HG02759 (cell line): Measurements from ENCODE around the gene ADD2.

Experiments used
- ATAC-seq: cut with Tn5 transposase; IDR thresholded peaks from one replicate; pipeline ENCODE4 v1.9.1; 2021; ENCODE audit warnings: mild to moderate bottlenecking, moderate library complexity; ENCODE audit not compliant: unreplicated experiment

Gene ADD2

GRCh38 chr2:70724366-70724765 lies 43.6 kb downstream of the ADD2 start:
- no peak for ATAC-seq

- no peak for ATAC-seq
Observed at GRCh38 chr2:70723286-70723885, 44.6 kb downstream of the ADD2 start.

- no peak for ATAC-seq
Observed at GRCh38 chr2:70720124-70720523, 47.9 kb downstream of the ADD2 start.

- no peak for ATAC-seq
Observed at GRCh38 chr2:70719231-70719630, 48.8 kb downstream of the ADD2 start.

- no peak for ATAC-seq
Observed at GRCh38 chr2:70718736-70719135, 49.3 kb downstream of the ADD2 start.

- no peak for ATAC-seq
Observed at GRCh38 chr2:70718241-70718640, 49.8 kb downstream of the ADD2 start.

GRCh38 chr2:70717431-70718038 lies 50.5 kb downstream of the ADD2 start:
- ATAC-seq, result no peak

GRCh38 chr2:70716951-70717350 lies 51.0 kb downstream of the ADD2 start:
- ATAC-seq, result no peak

GRCh38 chr2:70716131-70716743 lies 51.8 kb downstream of the ADD2 start:
- no peak for ATAC-seq

- ATAC-seq, result no peak
Observed at GRCh38 chr2:70715071-70715985, 52.7 kb downstream of the ADD2 start.

- ATAC-seq, result no peak
Observed at GRCh38 chr2:70714141-70714905, 53.7 kb downstream of the ADD2 start.

GRCh38 chr2:70712916-70713315 lies 55.1 kb downstream of the ADD2 start:
- ATAC-seq, result no peak

GRCh38 chr2:70711191-70711590 lies 56.8 kb downstream of the ADD2 start:
- ATAC-seq, result no peak

- no peak for ATAC-seq
Observed at GRCh38 chr2:70710038-70710690, 57.8 kb downstream of the ADD2 start.

- no peak for ATAC-seq
Observed at GRCh38 chr2:70709275-70710037, 58.5 kb downstream of the ADD2 start.

GRCh38 chr2:70708376-70709199 lies 59.4 kb downstream of the ADD2 start:
- ATAC-seq, result no peak

- ATAC-seq, result no peak
Observed at GRCh38 chr2:70707706-70708105, 60.3 kb downstream of the ADD2 start.

GRCh38 chr2:70706026-70706795 lies 61.8 kb downstream of the ADD2 start:
- ATAC-seq, result no peak
